GM21717 (cell line): ENCODE data around the gene PLXNB2.

ENCODE experiments used
- ATAC-seq: cut with Tn5 transposase; IDR thresholded peaks from one replicate; pipeline ENCODE4 v1.9.1; 2021; ENCODE audit warnings: mild to moderate bottlenecking, moderate library complexity; ENCODE audit not compliant: unreplicated experiment

PLXNB2 gene

DNA sequence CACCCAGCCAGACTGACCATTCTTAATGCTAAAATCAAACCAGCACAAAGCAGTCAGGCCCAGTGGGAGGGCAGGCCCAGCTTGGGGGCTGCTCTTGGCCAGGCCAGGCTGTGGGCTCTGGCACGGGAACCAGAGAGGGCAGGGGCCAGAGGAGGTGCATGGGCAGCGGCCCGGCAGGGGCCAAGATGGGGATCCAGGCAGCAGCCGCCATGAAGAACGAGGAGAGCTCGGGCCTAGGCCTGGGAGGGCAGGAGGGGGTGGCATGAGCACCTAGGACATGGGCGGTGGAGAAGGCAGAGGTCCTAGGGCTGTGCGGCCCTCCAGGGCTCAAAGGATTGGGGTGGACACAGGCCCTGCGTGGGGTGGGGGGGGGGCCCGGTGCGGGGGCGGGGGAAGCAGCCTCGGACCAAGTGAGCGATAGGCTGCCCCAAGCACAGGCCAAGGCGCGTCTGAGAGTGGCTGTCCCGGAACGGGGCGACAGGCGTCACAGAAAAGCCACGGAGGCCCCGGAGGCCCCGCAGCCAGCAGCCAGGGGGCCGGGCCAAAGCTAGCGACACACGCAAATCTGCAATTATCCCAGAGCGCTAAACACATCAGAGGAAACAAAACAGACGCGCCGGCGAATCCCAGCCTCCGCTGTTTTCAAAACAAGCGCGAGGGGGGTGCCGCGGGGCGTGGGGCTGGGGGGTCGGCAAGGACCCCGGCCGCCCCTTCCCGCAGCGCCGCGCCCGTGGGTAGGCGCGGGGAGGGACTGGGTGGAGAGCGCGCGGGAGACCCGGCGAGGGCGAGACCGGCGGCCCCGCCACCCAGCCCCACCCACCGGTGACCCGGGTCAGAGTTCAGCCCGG is 8.3 kb downstream of the PLXNB2 start:
- no peak for ATAC-seq

GRCh38 chr22:50298266-50298637 is 9.2 kb downstream of the PLXNB2 start:
- no peak for ATAC-seq

DNA sequence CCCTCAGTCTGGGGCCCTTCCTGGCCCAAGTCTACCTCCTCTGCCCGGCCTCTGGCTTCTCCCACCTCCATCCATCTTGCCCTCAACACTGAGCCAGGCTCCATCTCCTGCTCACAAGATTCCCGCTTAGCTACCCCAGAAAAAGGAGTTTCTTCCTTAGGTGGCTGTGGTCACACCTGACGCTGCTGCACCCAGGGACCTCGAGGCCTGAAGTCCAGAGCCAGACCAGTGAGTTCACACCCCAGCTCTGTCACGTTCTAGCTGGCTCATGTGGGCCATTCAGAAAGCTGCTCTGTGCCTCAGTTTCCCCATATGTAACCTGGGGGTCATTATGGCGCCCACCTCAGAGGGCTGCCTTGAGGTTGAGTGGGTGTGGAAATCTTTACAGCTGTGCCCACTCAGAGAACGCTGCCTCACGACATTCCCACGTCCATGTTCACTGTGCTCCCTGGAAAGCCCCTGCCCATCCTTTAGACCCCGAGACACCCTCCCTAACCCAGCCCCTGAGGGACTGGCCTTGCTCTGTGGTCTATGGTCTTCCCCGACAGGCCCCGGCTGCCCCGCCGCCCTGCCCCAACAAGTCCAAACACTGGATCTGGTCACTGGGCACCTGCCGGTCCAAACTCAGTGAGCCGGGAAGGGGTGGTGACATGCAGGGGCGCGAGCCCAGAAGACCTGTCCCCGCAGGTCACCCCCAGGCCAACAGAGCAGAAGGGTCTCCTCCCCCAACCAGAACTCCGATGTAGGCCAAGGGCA is 9.8 kb downstream of the PLXNB2 start:
- no peak for ATAC-seq

GRCh38 chr22:50296658-50297490 is 10.6 kb downstream of the PLXNB2 start:
- no peak for ATAC-seq

DNA sequence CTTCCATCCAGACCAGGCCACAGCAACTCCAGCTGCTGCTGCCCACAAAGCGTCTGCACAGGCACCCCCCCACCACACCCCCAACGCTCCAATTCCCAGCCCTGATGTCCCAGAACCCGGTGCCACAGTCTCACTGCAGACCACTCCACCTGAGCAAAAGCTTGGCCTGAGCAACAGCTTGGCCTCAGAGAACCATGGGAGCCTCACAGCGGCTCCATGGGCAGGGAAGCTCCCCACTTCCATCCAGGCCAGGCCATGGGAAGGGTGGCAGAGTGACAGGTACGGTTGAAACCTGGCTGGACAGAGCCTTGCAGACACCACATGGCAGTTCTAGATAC is 13.2 kb downstream of the PLXNB2 start:
- ATAC-seq, result no peak

GRCh38 chr22:50293441-50294318 is 13.8 kb downstream of the PLXNB2 start:
- no peak for ATAC-seq

DNA sequence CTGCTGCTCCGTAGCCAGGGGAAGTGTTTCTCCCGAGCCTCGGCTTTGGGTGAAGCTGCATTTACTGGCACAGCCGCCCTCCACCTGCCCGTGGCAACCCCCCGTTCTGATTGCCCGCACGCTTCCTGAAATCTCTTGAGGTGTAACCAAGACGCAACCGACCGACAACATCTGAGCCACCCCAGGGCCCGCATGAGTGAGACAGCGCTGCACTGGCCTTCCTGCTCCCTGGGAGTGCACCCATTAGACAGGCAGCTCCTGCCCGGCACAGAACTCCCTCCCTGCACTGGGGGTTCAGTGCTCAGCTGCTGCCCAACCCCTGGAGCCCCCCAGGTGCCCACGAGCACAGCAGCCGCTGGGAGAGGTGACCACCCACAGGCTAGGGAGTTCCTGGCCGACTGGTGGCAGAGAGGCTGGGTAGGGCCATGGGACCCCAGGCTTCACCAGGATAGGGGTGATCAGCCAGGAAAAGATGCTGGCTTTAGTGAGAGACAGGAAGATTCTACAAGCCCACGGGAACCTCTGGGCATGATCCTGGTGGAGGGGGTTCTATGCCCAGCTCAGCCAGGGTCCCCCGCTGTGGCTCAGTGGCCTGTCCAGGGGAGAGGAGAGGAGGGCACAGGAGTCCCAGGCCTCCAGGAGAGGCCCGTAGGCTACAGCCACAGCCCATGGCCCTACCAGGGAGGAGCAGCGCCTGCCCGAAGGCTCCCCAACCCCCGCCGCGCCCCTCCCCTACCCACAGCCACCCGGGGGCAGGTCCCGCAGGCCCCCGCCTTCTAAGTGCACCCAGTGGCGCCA is 14.6 kb downstream of the PLXNB2 start:
- ATAC-seq, result no peak

- no peak for ATAC-seq
Measured at GRCh38 chr22:50289942-50290630, 17.4 kb downstream of the PLXNB2 start.

- no peak for ATAC-seq
Measured at GRCh38 chr22:50289151-50289941, 18.1 kb downstream of the PLXNB2 start.

DNA sequence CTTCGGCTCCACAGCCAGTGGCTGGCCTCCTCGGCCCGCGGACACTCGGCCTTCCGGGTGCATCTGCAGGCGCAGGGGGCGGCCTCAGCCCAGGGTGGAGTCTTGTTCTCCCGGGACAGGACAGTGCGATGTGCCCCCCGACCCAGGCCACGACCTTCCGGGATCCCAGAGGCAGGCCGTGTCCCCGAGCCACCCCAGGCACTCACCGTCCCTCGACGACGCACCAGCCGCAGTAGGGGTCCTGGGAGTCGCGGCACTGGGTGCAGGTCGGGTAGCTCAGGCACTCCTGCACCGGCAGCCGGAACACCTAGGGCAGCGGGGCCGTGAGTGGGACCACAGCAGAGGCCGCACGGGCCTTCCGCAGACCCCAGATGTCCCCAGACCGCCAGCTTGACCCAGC is 19.7 kb downstream of the PLXNB2 start:
- no peak for ATAC-seq

- ATAC-seq, result no peak
Measured at GRCh38 chr22:50286701-50287318, 20.6 kb downstream of the PLXNB2 start.

GRCh38 chr22:50286275-50286674 is 21.2 kb downstream of the PLXNB2 start:
- no peak for ATAC-seq

GRCh38 chr22:50285568-50286229 is 21.7 kb downstream of the PLXNB2 start:
- no peak for ATAC-seq

GRCh38 chr22:50284479-50284878 is 23.0 kb downstream of the PLXNB2 start:
- ATAC-seq, result no peak

GRCh38 chr22:50283821-50284220 is 23.6 kb downstream of the PLXNB2 start:
- ATAC-seq, result no peak

DNA sequence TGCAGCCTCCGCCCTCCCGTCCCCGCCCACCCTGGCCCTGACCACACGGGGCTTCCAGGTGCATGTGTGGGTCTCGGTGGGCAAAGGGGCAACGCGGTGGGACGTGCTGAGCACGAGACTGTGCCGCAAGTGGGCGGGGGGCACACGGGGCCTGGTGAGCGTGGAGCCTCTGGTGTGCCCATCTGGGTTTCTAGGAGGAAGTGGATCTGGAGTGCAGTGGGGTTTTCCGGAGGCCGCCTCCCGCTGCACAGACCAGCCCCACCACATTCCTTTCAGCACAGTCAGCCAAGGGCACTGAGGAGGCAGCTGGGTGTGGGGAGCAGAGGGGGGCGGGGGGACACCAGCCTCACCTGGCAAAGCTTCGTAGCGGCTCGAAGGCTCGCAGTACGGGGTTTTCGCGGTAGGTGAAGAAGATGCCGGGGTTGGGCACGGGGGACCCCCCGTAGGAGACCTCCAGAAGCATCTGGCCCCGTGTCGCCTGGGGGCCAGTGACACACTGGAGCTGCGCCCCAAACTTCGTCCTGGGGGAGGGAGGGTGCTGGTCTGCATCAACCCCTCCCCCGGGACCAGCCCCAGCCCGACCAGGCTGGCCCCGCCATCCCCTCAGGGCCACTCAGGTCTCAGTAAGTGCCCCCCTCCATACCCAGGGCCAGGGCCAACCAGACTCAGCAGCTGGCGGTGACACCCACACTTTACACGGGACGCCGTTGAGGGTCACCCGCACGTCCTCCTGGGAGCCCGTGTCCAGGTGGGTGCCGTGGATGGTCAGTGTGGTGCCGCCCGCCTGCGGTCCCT is 24.9 kb downstream of the PLXNB2 start:
- no peak for ATAC-seq

GRCh38 chr22:50281957-50282356 is 25.5 kb downstream of the PLXNB2 start:
- no peak for ATAC-seq
